HG03342 (cell line): ENCODE data around the gene NOSIP.

ENCODE experiments used
- ATAC-seq: cut with Tn5 transposase; IDR thresholded peaks from one replicate; pipeline ENCODE4 v1.9.1; 2021; ENCODE audit warnings: mild to moderate bottlenecking, moderate library complexity; ENCODE audit not compliant: unreplicated experiment

NOSIP gene

DNA sequence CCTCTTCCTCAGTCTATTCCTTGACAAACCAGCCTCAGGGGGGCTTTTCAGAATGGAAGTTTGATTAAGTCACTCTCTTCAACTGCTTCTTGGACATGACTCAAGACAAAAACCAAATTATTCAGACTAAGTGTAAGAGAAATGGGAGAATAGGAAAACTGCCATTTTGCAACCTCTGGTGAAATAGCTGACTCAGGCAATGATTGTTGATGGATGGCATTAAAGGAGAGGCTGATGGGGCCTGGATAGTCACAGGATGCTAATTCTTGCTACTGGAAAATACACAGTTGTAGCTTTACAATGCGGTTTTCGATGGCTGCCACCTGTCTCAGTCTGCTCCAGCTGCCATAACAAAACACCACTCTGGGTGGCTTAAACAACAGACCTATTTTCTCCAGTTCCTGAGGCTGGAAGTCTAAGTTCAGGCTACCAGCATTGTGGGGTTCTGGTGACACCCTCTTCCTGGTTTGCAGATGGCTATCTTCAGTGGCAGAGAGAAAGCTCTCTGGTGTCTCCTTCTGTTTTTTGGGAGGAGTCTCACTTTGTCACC, 6.1 kb downstream of the NOSIP start:
- no peak for ATAC-seq

DNA sequence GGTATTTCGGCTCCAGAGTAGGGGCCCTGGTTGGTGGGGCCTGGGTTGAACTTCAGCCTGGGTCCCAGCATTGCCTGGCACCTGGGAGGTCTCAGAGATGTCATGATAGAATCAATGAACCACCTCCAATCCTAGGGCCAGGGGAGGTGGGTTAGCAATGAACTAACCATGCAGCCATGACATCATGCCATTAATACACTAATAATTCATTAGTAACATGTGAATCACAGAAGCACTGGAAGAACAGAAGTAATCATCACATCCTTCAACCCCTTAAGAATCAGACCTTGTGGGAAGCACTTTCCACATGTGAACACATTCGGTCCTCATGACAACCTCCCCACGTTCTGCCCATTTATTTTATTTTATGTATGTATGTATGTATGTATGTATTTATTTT, 6.9 kb downstream of the NOSIP start:
- no peak for ATAC-seq

DNA sequence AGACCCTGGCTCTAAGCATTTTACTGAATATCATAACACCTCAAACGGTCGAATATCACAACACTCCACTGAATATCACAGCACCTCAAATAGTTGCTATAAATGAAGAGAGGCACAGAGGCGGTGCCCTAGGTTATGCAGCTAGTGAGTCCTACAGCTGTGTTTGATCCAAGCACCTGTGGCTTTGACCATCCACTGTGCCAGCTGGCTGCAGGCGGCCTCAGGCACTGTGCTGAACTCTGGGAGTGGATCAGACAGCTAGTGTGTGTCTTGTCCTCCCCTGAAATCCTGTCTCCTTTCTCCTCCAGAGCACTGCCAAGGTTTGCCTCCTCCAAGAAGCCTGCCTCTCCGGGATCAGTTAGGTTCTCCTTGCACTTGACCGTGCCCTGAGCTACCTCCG, 7.3 kb downstream of the NOSIP start:
- ATAC-seq: no peak

DNA sequence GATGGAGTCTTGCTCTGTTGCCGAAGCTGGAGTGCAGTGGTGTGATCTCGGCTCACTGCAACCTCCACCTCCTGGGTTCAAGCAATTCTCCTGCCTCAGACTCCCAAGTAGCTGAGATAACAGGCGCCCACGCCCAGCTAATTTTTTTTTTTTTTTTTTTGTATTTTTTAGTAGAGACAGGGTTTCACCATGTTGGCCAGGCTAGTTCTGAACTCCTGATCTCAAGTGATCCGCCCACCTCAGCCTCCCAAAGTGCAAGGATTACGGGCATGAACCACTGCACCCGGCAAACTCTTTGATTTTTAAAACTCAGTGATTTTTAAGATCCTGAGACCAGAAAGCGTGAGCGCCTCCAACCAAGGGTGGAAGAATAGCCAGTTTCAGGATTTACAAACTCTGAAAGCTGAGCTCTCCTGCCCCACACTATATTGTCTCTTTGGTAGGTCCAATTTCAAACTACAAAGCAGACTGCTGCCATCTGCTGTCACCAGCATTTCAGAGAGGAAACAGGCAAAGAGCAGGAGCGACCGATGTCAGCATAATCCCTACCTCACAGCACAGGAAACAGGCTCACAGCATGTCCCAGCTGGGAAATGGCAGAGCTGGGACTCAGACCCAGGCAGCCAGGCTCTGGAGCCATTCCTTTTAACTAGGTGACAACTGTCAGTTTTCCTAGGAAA, 9.2 kb downstream of the NOSIP start:
- no peak for ATAC-seq

DNA sequence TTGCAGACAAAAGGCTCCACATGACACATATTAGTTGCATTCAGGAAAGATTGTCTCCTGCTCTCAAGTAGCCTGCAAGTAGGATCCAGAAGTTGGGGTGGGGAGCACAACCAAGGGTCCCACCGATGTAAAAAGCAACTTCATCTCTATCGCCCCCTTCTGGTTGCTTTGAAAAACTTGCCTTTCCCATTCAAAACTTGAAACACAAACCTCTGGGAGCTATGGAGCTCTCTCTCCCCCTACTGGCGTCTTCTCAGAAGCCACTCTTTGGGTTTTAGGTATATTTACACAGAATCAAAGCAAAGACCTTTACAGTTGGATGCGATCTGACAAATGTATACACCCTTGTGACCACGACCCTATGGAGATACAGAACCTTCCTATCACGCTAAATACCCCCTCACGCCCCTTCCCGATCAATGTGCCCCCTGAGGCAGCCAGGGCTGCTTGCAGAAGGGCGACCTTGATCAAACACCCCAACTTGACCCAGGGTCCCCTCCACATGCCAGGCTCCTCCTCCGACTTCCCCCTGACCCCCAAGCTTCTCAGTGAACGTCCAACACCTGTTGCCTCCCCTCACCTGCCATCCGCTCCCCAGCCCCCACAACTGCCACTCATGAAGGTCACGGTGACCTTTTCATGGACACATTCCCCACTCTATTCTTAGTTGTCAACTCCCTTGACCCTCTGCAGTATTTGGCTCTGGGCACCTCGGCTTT, 10.1 kb downstream of the NOSIP start:
- no peak for ATAC-seq

DNA sequence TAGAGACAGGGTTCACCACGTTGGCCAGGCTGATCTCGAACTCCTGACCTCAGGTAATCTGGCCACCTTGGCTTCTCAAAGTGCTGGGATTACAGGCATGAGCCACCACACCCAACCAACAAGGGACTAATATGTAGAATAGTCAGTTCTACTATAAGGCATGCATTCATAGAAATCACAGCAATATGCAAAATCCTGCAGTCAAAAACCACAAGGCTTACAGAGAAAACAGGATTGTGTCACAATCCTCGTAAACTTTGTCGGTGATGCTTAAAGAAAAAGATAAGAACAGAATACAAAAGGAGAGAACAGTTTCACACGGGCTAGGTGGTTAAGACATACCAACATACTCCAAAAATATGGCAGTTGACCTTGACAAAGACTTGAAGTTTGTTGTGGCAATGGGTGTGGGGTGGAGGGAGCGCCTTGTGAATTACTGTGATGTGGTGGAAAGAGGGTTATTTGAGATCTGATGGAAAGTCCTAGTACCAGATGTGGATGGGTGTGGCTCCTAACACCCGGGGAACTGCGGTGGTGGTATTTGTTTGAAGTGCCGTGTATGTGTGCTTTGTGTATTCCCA, 12.4 kb downstream of the NOSIP start:
- ATAC-seq: no peak

DNA sequence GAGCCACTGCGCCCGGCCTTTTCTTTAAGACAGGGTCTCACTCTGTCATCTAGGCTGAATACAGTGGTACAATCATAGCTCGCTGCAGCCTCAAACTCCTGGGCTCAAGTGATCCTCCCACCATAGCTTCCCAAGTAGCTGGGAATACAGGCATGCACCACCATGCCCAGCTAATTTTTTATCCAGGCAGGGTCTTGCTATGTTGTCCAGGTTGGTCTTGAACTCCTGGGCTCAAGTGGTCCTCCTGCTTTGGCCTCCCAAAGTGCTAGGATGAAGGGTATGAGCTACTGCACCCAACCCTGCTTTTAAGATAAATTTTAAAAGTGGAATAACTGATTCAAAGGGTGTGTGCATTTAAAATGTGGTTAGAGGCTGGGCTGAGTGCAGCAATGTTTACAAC, 14.1 kb downstream of the NOSIP start:
- no peak for ATAC-seq

DNA sequence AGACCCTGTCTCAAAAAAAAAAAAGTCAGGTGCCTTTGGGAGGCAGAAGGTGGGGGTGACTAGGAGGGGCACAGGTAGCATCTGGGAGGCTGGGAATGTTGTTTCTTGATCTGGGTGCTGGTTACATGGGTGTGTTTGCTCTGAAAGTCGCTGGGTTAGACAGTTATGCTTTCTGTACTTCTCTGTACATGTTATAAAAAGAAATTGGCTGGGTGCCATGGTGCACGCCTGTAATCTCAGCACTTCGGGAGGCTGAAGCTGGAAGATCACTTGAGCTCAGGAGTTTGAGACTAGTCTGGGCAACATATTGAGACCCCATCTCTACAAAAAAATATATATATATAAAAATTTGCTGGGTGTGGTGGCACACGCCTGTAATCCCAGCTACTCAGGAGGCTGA, 15.1 kb downstream of the NOSIP start:
- ATAC-seq: no peak

DNA sequence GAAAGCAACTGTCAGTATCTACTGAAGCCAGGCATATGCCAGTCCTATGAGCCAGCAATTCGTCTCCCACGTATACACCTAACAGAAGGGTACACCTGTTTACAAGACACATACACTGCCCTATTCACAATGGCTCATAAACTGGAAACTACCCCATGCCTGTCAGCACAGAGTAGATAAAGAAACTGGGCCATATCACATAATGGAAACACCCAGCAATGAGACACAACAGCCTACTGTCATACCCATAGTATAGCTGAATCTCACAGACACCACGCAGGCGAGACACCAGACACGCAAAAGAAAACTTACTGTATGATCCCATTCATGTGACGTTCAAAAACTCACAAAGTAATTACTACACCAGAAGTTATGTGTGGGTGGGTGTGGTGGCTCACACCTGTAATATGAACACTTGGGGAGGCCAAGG, 15.7 kb downstream of the NOSIP start:
- no peak for ATAC-seq

DNA sequence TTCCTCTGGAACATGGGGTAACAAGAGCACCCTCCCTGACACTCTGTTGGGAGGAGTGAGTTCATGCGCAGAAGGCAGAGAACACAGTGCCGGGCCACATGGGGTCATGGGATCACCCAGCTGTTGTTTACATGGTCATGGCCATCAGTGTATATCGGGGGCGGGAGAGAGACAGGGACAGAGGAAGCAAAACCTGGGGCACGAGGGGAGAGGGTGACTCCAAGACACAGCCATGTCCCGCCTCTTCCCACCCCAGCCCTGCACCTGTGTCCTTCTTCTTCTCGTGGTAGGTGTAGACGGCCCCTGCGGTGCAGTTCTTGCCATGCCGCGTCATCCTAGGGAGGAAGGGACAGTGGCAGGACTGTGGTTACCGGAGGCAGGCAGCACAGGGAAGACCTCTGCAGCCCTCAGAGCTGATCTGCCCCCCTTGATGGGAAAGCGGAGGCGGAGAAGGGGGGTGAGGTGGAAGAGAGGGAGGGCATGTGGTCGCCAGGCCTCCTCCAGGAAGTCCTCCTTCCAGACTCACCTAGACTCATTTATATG, 19.9 kb downstream of the NOSIP start:
- ATAC-seq: no peak

DNA sequence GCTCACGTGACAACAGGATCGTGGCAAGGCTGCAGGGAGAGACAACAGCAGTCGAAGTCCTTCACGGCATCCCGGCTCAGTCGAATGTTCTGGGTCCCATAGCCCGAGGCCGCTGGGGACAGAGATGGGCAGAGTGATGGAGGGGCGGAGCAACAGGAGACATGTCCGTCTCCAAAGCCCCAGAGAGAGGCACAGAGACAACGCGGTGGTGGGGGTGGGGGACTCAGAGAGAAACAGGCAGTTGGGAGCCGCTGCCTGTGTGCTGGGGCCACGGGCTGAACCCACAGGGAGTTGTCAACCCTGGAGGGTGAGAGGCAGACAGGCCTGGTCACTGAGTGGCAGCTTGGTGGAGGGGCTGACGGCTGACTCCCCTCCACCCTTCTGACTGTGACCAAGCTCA, 20.4 kb downstream of the NOSIP start:
- no peak for ATAC-seq

DNA sequence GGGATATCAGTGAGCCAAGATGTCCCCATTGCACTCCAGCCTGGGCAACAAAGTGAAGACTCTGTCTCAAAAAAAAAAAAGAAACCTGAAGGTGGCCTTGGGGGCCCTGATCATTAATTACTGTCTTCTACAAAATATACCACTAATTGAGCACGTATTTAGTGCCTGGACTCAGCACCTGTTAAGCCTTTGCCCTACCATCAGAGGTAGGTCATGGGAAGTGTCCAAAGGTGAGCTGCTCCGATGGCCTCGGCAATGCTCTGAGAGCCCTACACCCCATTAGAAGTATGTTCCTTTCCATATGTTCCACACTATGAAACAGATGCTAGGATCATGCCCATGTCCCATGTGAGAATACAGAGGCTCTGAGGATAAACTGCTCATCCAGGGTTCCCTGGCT, 20.9 kb downstream of the NOSIP start:
- ATAC-seq: no peak

DNA sequence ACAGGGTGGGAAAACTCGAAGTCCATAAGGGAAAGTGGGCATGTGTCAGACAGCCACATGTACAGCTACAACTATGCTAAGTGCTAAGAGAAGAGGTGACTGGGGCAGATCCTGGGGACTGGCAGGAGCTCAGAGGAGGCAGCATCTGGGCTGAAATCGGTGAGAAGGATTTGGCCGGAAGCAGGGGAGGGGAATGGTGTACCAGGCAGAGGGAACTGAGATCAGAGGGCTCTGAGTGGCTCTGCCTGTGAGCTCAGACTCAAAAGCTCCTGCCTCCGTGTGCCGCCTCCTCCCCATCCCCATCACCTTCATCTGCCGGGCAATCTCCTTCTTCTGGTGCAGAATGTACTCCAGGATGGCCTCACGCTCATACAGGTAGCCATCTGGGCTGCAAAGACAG, 21.8 kb downstream of the NOSIP start:
- no peak for ATAC-seq

DNA sequence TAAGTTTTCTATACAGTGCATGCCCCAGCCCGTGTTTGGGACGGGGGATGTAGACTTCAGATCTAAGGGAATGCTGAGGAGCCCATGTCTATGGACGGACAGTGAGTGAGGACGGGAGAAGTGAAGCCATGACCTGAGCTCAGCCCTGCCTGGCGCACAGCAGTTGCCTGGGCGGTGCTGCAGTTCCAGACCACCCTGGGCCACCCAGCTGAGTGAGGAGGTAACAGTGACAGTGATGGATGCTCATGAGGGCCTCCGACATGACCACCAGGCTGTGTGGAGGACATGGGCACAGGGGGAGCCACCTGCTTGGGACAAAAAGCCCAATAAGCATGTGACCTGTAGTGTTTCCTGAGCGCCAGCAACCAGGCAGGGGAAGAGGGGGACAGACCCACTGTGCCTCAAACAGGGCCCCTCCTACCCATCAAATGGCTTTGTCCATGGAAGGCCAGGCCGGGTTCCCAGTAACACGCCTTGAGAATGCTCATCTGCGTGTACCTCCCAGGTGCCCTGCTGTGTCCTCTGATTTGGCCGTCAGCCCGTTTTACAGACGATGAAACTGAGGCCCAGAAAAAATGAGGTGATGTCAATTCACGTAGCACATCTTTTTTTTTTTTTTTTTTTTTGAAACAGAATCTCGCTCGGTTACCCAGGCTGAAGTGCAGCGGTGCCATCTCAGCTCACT, 22.6 kb downstream of the NOSIP start:
- no peak for ATAC-seq

DNA sequence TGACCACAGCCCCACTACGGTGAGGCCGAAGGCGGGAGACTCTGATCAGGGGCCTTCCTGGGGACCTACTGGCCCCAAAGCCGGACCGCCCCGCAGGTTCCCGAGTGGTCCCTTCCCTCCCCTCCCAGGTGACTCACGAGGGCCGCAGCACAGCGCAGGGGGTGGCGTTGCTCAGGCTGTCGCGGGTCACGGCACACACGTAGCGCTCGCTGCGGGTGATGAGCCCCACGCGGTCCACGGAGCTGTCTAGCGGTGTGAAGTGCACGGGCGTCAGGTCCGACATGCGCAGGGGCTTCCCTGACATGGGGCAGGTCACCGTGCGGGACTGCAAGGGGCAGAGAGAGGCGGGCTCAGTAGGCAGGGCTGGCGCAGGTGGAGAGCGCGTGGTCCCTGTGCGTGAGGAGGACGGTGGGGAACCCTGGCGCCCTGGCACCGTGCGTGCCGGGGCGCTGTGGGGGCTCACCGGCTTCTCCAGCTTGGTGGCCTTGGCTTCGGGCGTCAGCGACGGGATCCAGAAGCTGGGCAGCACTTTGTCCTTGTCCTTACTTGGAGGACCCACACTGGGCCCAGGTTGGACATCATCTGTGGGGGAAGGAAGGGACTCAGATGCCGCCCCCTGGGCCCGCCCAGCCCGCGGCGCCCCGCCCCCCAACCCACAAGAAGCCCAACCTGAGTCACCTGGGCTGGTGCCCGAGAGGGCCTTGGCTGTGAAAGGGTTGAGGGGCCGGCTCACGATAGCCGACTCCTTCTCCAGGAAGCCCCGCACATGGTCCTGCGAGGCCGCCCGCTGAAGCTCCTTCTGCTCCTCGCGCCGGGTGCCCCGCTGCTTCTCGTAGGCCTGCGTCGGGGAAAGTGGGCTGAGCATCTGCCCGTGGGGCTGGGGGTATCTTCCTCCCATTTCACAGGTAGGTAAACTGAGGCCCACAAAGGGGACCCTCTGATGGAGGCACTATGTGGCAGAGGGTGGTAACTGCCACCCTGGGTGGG, 23.7 kb downstream of the NOSIP start:
- ATAC-seq: no peak

DNA sequence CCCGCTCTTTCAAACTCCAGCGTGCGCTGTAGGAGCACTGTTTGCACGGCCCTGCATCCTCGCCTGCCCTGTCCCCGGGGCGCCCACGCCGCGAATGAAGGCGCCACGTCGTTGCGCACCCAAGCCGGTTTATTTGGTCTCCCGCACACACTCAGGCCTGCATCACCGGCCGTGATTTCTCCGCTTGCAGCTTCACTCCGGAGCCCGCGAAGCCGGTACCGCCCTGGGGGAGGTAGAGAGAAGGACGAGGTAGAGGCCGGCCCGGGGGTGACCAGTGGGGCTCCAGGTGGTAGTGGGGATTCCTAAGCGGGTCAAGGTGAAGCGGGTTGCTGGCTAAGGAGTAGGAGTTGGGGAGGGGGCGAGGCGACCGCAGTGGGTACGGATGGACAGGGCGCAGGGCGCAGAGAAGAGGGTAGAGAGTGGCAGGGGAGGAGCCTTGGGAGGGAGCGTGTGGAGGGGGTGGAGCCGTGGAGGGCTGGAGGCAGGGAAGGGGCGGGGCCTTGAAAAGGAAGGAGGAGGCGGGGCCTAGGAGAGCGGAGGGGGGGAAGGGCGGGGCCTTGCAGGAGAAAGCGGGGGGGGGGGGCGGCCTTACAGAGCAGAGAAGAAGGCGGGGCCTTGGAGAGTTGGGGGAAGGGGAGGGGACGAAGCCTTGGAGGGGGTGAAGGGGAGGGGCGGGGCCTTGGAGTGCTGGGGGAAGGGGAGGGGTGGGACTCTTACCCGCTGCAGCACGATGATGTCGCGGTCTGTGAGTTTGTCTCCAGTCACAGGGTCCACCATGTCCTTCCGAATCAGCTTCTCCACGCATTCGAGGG, 24.6 kb downstream of the NOSIP start:
- ATAC-seq: no peak

DNA sequence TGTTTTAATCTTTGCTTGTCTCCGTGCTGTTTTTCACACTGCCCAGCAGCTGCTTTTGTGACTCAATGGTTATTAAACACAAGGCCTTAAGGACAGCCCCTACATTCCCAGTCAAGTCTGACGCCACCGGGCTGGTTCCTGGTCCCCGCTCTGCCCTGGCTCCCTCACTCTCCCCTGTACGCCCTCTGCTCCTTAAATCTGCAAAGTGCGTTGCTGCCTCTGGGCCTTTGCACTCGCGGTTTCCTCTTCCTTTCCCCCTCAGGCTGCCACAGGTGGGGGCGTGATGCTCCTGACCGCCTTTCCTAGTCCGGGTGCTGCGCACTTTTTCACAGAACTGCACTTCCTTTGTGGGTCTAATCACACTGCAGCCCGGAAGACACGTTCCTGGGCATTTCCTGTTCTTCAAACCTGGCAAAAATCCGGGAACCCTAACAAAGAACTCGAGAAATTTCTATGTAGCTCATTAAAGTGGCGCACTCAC, 25.6 kb downstream of the NOSIP start:
- ATAC-seq: no peak

DNA sequence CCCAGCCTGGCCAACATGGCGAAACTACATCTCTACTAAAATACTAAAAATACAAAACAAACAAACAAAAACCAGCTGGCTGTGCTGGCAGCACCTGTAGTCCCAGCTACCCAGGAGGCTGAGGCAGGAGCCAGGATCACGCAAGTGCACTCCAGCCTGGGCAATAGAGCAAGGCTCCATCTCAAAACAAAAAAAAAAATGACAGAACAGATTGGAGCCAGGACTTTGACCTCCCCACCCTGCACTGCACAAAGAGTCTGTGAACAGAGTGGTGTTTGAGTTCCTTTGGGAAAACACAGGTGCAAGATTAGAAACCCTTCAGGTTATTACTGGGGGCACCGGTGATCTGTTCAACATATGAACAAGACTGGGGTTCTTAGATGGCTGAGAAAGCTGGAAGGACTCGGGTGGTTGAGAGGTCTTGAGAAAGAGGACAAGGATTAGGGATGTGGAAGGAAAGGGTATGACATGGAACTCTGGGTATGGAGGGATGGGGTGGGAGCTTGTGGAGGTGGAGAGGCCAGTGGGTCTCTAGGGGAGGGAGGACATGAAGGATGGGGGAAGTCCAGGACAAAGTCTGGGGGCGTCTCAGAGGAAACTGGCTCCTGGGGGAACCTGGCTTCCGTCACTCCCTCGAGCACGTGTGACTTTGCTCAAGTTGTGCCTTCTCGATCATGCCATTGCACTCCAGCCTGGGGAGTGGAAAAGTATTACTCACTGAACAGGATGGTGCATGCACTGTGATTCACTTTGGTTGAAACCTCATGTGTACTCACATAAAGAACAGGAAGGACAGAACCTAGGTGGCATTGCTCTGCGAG, 26.7 kb downstream of the NOSIP start:
- no peak for ATAC-seq
